NCI-H748 (cell line): ENCODE results near the gene CLMN.

Experiments used
- DNase-seq: peaks from one replicate; lab custom pipeline; 2025; ENCODE audit not compliant: unreplicated experiment; lab: John Stamatoyannopoulos, UW

Gene CLMN

GRCh38 chr14:95319312-95320077 lies at the start of gene CLMN:
TSS of gene CLMN (minus strand) at chr14:95319908. CDS start at chr14:95319792, 116 bp downstream.
- peak; percentile 81 for DNase-seq

- no peak for DNase-seq
Observed at GRCh38 chr14:95365401-95365800, 45.7 kb upstream of the CLMN start.

DNA sequence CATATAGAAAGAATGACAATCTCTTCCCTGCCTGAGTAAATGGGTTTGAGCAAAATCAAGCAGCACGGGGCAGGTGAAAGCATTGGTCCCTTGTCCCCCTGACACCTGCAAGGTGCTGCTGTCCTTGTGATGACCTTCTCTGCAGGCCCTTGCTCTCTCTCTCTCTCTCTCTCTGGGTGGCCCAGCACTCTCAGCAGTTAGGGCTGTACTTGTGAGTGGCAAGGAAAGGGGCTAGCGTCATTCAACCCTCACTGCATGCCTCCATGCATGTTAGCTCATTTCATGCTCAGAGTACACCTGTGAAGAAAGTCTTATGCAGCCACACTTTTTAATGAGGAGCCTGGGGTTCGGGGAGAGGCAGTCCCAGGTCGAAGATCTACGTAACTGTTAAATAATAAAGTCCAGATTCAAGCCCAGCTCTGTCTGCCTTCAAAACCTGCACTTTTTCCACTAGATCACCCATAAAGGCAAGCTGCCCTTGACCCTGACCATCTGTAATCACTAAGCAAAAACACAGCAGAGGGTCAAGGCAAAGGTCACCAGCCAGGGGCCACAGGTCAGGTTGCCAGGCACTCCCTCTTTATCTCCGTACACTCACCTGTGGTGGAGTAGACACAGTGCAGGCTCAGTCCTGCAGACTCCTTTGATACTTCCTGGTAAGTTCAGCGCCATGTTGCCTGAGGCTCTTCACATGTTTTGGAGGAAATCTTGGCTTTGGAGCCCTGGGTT lies 44.9 kb upstream of the CLMN start:
- DNase-seq = no peak

- DNase-seq = no peak
Observed at GRCh38 chr14:95363468-95363954, 43.8 kb upstream of the CLMN start.

DNA sequence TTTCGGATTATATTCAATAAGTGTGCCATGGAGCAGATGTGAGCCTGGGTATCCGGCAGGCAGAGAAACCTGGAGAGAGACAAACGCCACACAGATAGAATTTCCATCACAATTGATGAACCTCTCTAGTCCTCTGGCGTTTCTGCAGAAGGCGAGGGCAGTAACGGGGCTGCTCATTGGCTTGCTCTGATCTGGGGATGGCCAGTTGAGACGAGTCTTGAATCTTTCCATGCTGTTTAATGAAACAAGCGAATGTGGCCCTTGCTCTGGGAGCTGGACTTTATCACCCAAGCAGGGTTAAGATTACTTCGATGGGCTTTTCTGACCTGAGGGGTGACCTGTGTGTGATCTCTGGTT lies 42.4 kb upstream of the CLMN start:
- no peak for DNase-seq

GRCh38 chr14:95361373-95362137 lies 41.8 kb upstream of the CLMN start:
- DNase-seq = no peak

DNA sequence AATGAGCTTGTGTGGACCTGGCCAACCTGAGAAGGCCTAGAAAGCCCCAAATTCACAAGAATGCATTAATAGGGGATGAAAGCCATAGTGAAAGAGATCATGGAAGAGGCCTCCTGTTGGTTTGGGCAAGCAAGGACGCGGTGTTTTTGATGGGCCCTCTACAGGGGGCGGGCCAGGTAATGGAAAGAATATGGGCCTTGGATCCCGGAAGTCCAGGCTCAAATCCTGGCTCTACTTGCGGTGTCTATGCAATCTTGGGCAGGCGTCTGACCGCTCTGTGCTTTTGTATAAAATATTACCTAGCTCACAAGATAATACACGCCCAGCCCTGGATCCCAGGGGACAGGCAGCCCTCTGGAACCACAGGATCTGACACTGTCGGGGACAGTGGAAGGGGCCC lies 41.1 kb upstream of the CLMN start:
- no peak for DNase-seq

- DNase-seq = no peak
Observed at GRCh38 chr14:95359994-95360826, 40.5 kb upstream of the CLMN start.

- DNase-seq = no peak
Observed at GRCh38 chr14:95356245-95356869, 36.6 kb upstream of the CLMN start.

DNA sequence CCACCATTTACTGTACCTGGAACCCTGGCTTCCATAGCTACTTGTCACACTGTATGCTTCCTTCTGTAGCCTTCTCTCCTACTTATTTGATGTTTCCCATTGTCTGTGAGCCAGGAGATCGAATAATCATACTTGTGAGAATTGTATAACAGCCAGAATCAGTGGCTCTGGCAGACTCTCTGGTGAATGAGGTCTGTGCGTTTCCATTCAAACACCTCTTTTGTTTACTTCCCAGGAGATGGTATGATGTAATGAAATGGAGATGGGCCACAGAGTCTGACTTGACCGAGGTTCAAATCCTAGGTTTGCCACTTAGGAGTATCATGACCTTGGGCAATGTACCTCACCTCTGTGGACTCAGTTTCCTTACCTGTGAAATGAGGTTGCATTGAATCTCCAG lies 35.7 kb upstream of the CLMN start:
- DNase-seq = no peak

DNA sequence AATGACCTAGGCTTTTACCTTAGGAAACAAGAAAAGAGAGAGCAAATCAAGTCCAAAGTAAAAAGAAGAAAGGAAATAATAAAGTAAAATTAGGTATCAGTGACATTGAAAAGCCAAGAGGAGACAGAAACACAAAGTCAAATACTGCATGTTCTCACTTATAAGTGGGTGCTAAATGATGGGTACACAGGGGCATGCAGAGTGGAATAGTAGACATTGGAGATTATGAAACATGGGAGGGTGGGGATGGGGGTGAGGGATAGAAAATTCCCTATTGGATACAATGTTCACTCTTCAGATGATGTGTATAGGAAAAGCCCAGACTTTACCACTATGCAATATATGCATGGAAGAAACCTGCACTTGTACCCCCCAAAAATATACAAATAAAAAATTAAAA lies 35.1 kb upstream of the CLMN start:
- no peak for DNase-seq

DNA sequence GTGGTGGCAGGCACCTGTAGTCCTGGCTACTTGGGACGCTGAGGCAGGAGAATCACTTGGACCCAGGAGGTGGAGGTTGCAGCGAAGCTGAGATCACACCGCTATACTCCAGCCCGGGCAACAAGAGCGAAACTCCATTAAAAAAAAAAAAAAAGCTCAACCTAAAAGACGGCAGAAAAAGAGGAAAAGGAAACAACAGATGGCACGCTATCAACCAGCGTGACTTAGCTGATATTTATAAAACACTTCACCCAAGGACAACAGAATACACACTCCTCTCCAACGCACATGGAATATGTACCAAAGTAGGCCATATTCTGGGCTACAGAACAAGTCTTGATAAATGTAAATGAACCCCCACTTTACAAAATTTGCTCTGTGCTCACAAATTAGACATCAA lies 34.0 kb upstream of the CLMN start:
- DNase-seq = no peak

- DNase-seq = no peak
Observed at GRCh38 chr14:95353007-95353406, 33.3 kb upstream of the CLMN start.

DNA sequence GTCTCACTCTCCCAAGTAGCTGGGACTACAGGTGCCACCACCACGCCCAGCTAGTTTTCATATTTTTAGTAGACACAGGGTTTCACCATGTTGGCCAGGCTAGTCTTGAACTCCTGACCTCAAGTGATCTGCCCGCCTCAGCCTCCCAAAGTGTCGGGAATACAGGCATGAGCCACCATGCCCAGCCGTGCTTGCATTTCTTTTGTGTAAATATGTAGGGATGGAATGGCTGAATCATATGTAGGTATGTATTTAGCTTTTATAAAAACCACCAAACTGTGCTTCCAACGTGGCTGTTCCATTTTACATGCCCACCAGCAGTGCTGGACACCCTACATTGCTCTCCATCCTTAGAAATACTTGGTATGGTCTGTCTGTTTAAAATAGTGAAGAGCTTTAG lies 32.8 kb upstream of the CLMN start:
- DNase-seq = no peak

- DNase-seq = no peak
Observed at GRCh38 chr14:95349241-95349640, 29.5 kb upstream of the CLMN start.

GRCh38 chr14:95348395-95349080 lies 28.8 kb upstream of the CLMN start:
- DNase-seq = no peak

DNA sequence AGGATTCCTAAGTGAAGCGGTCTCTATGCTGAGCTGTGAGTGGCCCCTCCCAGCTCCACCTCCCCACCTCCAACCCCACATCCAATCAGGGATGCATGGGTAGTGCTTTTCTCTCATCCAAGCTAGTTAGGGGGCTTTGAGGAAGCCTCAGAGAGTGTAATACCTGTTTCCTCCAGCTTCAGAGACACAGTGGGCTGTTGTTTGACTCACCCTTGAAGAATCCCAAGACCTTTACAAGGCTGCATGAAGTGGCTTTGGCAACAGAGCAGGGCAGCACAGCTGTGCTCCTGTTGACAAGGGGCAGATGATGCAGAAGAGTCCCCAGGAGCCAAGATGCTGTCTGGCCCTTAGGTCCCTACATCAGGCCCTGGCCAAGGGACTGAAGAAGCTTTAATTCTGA lies 27.1 kb upstream of the CLMN start:
- no peak for DNase-seq

- no peak for DNase-seq
Observed at GRCh38 chr14:95346266-95346665, 26.6 kb upstream of the CLMN start.

GRCh38 chr14:95345032-95345431 lies 25.3 kb upstream of the CLMN start:
- no peak for DNase-seq

DNA sequence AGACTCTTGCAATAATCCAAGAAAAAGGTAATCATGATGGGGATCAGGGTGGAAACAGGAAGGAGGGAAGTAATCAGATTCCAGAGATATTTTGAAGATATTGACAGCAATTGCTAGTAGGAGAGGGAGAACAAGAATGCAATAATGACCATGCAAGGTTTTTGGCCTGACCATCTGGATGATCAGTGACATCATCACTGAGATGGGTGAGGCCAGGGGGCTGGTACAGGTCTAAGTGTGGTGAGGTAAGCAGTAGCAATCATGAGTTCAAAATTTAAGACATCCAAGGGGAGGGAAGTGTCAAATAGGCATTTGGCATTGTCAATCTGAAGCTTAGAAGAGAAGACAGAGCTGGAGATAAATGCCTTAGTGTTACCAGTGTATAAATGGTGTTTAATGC lies 24.8 kb upstream of the CLMN start:
- DNase-seq = no peak
